Testis (tissue), 3 donors: ENCODE measurements around the gene RIPPLY2. TPM values are rescaled to one million over a fixed set of nuclear protein-coding genes. Genes with fewer than 3 reads are reported as not detected.

Experiments used
- DNase-seq: peaks from one replicate; pipeline ENCODE4 v3.0.0-alpha.2; 2019
- H3K27ac ChIP-seq, 2 donors: fragments of 200-600 bp; sonication (generic); one replicate each; pipeline ENCODE4 v1.5.1; 2019
- H3K27me3 ChIP-seq: fragments of 200-600 bp; sonication (generic); one replicate; pipeline ENCODE4 v1.5.1; 2019
- H3K36me3 ChIP-seq: fragments of 200-600 bp; sonication (generic); one replicate; pipeline ENCODE4 v1.5.1; 2017; ENCODE audit warnings: low read depth; ENCODE audit errors: missing control alignments
- H3K4me1 ChIP-seq: fragments of 200-600 bp; sonication (generic); one replicate; pipeline ENCODE4 v1.5.1; 2019
- H3K4me3 ChIP-seq, 2 donors: fragments of 200-600 bp; sonication (generic); one replicate each; pipeline ENCODE4 v1.5.1; 2017 to 2019
- H3K9me3 ChIP-seq: fragments of 200-600 bp; sonication (generic); one replicate; pipeline ENCODE4 v1.5.1; 2017
- POLR2A ChIP-seq: fragments of 450-650 bp; IDR thresholded peaks from one replicate; pipeline ENCODE4 v1.6.1; 2017; ENCODE audit warnings: antibody characterized with exemption, mild to moderate bottlenecking, moderate library complexity
- WGBS, 2 donors: methylation state at CpG; one replicate each; pipeline ENCODE4 v1.1.5; 2018; 5-methylcytosine and 5-hydroxymethylcytosine counted together
- intact Hi-C: fragments of 100-400 bp; cut with DNase I; formaldehyde crosslinking; loops from one replicate; pipeline ENCODE4 v1.15.1; 2023; ENCODE audit warnings: low total_unique reads
- polyA plus RNA-seq: library from polyadenylated mRNA; stranded (reverse); fragments of 350-450 nt; fragmentation: Illumina TruSeq; extraction: RNeasy Lipid Tissue Mini Kit (QIAGEN cat#74804); gene quantifications from one replicate; pipeline ENCODE4 v1.2.3, GENCODE V29; 2014; ENCODE audit warnings: low read depth, low replicate concordance; ENCODE audit not compliant: insufficient read depth
- total RNA-seq, 2 donors: library from RNA; depleted of rRNA; stranded (reverse); fragments of >200 nt; gene quantifications; one replicate each; pipeline ENCODE4 v1.2.3, GENCODE V29; 2016
- TF ChIP-seq, protein P1 (sequence below), 3 experiments: fragments of 450-650 bp in 2 of 3; fragments of 200-600 bp in 1 of 3; sonication (generic) in 1 of 3; IDR thresholded peaks; one replicate each; pipeline ENCODE4 v1.5.1; 2016 to 2019; ENCODE audit warnings: antibody characterized with exemption in 3 of 3, mild to moderate bottlenecking in 2 of 3, moderate library complexity in 1 of 3

Gene RIPPLY2
- total and polyA plus RNA-seq, 3 donors from 2014 or later: 0.63 to 2.1 (median 0.96) TPM

DNA sequence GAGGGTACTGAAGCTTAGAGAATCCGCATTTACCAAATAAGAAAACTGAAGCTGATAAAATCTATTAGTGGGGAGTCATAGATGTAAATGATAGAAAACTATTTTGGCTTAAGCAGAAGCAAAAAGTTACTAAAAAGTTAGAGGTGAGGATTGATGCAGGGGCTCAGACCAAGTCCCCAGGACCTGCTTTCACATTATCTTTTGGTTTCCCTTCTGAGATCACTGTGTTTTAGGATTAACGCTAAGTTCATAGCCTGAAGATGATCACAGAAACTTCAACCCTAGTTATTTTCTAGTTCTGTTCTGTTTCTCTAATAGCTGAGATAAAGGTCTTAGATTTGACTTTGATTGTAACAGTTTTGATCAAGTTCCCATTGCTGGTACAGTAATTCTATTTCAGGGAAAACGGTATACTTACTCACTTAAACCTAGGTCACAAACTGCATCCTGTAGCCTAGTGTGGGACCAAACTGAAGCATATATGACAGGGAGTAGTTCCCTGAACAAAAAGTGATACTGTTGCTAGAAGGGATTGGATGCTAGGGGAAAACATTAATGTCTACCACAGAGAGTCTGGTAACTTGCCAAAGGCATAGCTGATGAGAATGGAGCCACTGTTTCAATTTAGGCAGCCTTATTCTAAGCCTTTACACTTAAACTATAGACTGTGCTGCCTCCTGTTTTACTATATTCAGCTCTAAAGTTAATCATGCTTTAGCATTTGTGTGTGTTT lies 19.4 kb downstream of the RIPPLY2 start:
- no peak overlapping the region for H3K4me3 ChIP-seq
- intact Hi-C loops: no loop called here
- DNase-seq: no peak
- H3K27ac ChIP-seq: no peak overlapping the region
- 92 to 93% methylated on average over 3 of the region's 3 CpGs for WGBS, 2 donors
- H3K27me3 ChIP-seq: no peaks in the 10 kb centered on the region
- H3K4me1 ChIP-seq: no peaks in the 10 kb centered on the region
- no peak for TF ChIP-seq POLR2A
- TF ChIP-seq, protein P1, sequence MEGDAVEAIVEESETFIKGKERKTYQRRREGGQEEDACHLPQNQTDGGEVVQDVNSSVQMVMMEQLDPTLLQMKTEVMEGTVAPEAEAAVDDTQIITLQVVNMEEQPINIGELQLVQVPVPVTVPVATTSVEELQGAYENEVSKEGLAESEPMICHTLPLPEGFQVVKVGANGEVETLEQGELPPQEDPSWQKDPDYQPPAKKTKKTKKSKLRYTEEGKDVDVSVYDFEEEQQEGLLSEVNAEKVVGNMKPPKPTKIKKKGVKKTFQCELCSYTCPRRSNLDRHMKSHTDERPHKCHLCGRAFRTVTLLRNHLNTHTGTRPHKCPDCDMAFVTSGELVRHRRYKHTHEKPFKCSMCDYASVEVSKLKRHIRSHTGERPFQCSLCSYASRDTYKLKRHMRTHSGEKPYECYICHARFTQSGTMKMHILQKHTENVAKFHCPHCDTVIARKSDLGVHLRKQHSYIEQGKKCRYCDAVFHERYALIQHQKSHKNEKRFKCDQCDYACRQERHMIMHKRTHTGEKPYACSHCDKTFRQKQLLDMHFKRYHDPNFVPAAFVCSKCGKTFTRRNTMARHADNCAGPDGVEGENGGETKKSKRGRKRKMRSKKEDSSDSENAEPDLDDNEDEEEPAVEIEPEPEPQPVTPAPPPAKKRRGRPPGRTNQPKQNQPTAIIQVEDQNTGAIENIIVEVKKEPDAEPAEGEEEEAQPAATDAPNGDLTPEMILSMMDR (IDR thresholded peaks at IDR 0.05): no peak
- no peaks in the 10 kb centered on the region for H3K9me3 ChIP-seq
- H3K36me3 ChIP-seq: no peaks in the 10 kb centered on the region

DNA sequence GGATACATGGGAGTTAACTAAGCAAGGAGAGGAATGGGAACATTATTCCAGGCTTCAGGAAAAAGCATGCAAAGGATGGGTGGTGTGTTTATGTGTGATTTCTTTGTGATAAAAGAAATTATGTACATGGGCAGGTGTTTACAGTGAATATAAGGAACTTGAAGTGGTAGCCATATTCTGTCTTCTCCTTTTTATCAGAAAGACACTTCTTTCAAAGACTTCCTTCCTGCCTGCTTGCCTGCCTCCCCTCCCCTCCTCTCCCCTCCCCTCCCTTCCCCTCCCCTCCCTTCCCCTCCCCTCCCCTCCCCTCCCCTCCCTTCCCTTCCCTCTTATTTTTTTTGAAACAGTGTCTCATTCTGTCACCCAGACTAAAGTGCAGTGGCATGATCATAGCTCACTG lies 20.7 kb downstream of the RIPPLY2 start:
- Histone ChIP-seq H3K27ac (no peak overlapping the region), H3K36me3 (no peaks in the 10 kb centered on the region), H3K4me3 (no peak overlapping the region), H3K9me3 (no peaks in the 10 kb centered on the region), H3K4me1 (no peaks in the 10 kb centered on the region), H3K27me3 (no peaks in the 10 kb centered on the region)
- no peak for DNase-seq
- intact Hi-C loops: no loop called here
- no peak for TF ChIP-seq POLR2A
- TF ChIP-seq, protein P1 (IDR thresholded peaks at IDR 0.05): no peak

DNA sequence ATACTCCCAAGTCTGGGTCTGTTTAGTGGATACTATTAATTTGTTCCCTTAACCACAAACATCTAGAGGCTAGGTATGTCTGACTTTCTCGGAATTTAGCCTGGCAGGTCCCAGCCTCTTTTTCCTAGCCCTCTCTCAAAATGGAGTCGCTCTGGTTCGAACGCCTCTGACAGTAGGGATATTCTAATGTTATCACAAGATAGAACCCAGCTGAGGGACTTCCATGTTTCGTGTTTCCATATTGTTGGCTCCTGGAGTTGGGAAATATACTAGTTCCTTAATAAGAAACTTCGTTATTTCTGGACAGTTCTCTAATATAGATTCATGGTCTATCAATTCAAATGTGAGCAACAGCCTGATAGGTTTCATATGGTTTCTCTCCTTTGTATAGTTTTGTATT lies 22.7 kb downstream of the RIPPLY2 start:
- no peaks in the 10 kb centered on the region for H3K9me3 ChIP-seq
- intact Hi-C loops: no loop called here
- no peak overlapping the region for H3K4me3 ChIP-seq
- no peaks in the 10 kb centered on the region for H3K4me1 ChIP-seq
- no peaks in the 10 kb centered on the region for H3K36me3 ChIP-seq
- no peaks in the 10 kb centered on the region for H3K27me3 ChIP-seq
- TF ChIP-seq POLR2A: no peak
- TF ChIP-seq, protein P1 (IDR thresholded peaks at IDR 0.05): no peak
- no peak overlapping the region for H3K27ac ChIP-seq
- DNase-seq: no peak
- 92 to 93% methylated on average over 6 of the region's 6 CpGs for WGBS, 2 donors

DNA sequence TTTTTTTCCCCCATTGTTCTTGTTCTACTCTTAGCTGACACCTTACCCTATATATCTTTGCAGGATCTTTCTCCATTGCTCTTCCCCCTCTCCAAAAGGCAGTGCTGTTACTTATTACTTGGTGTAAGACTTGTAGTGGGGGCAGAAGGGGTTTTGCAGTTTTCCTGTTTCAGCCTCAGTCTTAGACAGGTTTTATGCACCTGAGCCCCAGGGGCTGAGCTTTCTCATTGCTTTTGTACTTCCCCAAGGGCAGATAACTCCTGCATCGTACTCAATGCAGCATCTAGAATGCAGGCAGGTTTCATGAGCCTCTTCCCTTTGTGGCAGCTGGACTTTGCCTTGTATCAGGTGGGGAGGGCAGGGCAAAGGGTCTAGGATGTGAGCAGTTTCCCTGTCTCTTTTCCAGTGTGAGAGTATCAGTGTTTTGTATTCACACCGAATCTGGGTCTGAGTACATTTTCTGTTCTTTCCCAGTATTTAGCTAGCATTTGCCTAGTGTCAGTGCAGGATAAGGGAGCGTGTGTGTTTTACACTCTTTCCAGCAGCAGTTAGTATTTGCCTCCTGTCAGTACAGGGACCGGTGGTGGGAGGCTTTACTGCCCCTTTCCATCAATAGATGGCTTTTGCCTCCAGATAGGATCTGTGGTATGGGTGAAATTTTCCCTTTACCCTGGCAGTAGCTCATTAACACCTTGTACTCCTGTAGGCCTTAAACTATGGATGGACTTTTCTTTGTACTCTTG lies 25.9 kb downstream of the RIPPLY2 start:
- intact Hi-C loops: no loop called here
- no peak overlapping the region for H3K4me3 ChIP-seq
- WGBS, 2 donors: 76 to 80% methylated on average over 4 of the region's 4 CpGs
- no peaks in the 10 kb centered on the region for H3K27me3 ChIP-seq
- DNase-seq: no peak
- H3K4me1 ChIP-seq: no peaks in the 10 kb centered on the region
- no peak overlapping the region for H3K27ac ChIP-seq
- no peak for TF ChIP-seq POLR2A
- TF ChIP-seq, protein P1 (IDR thresholded peaks at IDR 0.05): no peak
- no peaks in the 10 kb centered on the region for H3K36me3 ChIP-seq
- no peaks in the 10 kb centered on the region for H3K9me3 ChIP-seq
